Testis (tissue), 2 donors: ENCODE results near the gene L1CAM.

Experiments
- POLR2A ChIP-seq: fragments of 450-650 bp; IDR thresholded peaks from one replicate; pipeline ENCODE4 v1.6.1; 2017; ENCODE audit warnings: antibody characterized with exemption, mild to moderate bottlenecking, moderate library complexity
- TF ChIP-seq, protein P1 (sequence below), 3 experiments: fragments of 450-650 bp in 2 of 3; fragments of 200-600 bp in 1 of 3; sonication (generic) in 1 of 3; IDR thresholded peaks; one replicate each; pipeline ENCODE4 v1.5.1; 2016 to 2019; ENCODE audit warnings: antibody characterized with exemption in 3 of 3, mild to moderate bottlenecking in 2 of 3, moderate library complexity in 1 of 3

DNA sequence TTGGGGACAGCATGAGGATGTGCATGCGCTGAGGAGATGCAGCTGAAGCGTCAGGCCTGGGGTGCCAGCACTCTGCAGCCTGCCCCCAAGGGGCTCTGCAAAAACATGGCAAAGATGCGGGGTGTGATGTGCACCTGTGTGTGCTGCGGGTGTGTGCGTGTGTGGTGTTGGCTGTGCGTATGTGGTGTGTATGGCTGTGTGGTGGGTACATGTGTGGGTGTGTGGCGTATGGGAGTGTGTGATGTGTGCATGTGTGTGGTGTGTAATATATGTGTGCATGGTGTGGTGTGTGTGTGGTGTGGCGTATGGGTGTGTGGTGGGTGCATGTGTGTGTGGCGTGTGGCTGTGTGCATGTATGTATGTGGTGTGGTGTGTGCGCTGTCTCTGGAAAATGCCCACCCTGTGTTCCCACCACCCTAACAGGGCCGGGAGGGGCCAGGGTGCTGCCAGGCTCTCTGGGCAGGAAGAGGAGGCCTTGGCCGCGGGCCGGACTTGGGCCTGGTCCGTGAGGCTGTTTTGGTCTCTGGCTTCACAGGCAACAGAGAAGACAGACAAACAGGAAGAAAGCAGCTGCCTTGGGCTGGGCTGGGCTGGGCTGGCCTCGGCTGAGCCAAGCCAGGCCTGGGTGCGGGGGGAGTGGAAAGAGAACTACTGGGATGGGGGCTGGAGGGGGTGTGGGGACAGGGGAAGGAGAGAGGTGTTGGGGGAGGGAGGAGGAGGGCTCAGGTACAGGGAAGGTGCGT is 17.4 kb upstream of the L1CAM start:
- TF ChIP-seq, protein P1, sequence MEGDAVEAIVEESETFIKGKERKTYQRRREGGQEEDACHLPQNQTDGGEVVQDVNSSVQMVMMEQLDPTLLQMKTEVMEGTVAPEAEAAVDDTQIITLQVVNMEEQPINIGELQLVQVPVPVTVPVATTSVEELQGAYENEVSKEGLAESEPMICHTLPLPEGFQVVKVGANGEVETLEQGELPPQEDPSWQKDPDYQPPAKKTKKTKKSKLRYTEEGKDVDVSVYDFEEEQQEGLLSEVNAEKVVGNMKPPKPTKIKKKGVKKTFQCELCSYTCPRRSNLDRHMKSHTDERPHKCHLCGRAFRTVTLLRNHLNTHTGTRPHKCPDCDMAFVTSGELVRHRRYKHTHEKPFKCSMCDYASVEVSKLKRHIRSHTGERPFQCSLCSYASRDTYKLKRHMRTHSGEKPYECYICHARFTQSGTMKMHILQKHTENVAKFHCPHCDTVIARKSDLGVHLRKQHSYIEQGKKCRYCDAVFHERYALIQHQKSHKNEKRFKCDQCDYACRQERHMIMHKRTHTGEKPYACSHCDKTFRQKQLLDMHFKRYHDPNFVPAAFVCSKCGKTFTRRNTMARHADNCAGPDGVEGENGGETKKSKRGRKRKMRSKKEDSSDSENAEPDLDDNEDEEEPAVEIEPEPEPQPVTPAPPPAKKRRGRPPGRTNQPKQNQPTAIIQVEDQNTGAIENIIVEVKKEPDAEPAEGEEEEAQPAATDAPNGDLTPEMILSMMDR (IDR thresholded peaks at IDR 0.05), result no peak
- TF ChIP-seq POLR2A, result no peak
